Measurements from ENCODE around the gene HELQ.
"Not testable (repeated sequence)": the region's sequence is repeated elsewhere in the genome, so short reads cannot be mapped to it uniquely, and the experiment has no call there.

HELQ gene, protein sequence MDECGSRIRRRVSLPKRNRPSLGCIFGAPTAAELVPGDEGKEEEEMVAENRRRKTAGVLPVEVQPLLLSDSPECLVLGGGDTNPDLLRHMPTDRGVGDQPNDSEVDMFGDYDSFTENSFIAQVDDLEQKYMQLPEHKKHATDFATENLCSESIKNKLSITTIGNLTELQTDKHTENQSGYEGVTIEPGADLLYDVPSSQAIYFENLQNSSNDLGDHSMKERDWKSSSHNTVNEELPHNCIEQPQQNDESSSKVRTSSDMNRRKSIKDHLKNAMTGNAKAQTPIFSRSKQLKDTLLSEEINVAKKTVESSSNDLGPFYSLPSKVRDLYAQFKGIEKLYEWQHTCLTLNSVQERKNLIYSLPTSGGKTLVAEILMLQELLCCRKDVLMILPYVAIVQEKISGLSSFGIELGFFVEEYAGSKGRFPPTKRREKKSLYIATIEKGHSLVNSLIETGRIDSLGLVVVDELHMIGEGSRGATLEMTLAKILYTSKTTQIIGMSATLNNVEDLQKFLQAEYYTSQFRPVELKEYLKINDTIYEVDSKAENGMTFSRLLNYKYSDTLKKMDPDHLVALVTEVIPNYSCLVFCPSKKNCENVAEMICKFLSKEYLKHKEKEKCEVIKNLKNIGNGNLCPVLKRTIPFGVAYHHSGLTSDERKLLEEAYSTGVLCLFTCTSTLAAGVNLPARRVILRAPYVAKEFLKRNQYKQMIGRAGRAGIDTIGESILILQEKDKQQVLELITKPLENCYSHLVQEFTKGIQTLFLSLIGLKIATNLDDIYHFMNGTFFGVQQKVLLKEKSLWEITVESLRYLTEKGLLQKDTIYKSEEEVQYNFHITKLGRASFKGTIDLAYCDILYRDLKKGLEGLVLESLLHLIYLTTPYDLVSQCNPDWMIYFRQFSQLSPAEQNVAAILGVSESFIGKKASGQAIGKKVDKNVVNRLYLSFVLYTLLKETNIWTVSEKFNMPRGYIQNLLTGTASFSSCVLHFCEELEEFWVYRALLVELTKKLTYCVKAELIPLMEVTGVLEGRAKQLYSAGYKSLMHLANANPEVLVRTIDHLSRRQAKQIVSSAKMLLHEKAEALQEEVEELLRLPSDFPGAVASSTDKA

DNA sequence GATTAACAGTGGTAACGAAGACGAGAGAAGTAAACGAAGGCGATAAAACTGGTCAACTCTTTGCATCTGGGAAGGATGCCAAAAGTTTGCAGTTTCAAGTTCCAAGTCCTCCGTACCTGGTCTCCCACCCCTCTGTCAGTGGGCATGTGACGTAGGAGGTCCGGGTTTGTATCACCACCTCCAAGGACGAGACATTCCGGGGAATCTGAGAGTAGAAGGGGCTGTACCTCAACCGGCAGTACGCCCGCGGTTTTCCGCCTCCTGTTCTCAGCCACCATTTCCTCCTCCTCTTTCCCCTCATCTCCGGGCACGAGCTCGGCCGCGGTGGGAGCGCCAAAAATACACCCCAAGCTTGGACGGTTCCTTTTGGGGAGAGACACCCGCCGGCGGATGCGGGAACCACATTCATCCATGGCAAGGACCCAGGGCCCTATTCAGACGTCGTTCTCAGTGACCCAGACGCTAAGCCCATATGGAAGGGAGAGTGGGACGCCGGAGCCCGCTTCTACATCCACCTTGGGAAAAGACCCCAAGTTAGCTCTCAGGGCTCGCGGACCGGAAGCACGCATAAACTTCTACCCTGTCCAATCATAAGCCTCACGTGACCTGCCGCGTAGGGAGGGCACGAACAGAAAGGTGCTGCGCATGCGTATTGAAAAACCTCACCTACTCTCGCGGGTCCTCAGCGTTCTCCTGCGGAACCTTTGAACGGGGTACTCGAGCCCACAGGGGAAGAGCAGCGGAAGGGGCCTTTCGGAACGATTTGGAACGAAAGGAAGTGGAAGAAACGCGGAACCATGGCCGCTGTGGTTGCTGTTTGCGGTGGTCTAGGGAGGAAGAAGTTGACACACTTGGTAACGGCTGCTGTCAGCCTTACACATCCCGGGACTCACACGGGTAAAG lies at the start of gene HELQ, which contains the start of gene MRPS18C:
HELQ (minus strand) TSS at position 543 of the 903 bp plus-strand sequence; CDS start at position 413, 130 bp downstream.
MRPS18C (plus strand) TSS at position 778 of the 903 bp plus-strand sequence; CDS start at position 798, 20 bp downstream.
- Histone ChIP-seq H3K27ac (peak within 1 kb of the TSS; percentile 93 to 98 (median 95)), H3K27me3 (no peaks in the 10 kb centered on the region), H3K36me3 (peaks cover 48 to 72% (median 63%) of the 10 kb centered on the region in 11 experiments), H4K20me1 (peaks cover 0 to 8% (median 0%) of the 10 kb centered on the region in 11 experiments; a peak in 2 of 22 replicates), H3K9ac (peak within 1 kb of the TSS; percentile 87 to 97 (median 91)), H3K4me1 (peaks cover 26 to 60% (median 30%) of the 10 kb centered on the region in 10 experiments), H3K9me3 (replicated peaks in 1 of 11) (no peaks in the 10 kb centered on the region), H3K4me3 (peak within 1 kb of the TSS; percentile 69 to 88 (median 76)), H3K4me2 (peak within 1 kb of the TSS; percentile 83 to 95 (median 88))
- peak in 3 of 11 experiments; percentile 21 to 61 (median 41); a peak in 4 of 22 replicates for TF ChIP-seq Cebpa-rat (IDR thresholded peaks at IDR 0.05)

GRCh38 chr4:83504996-83505395 lies 49.4 kb upstream of the HELQ start:
- Histone ChIP-seq H3K4me2 (peak overlapping the region in 3 of 11 experiments; percentile 6 to 30 (median 8); a peak in 2 of 22 replicates), H3K27me3 (no peaks in the 10 kb centered on the region), H3K4me1 (peaks cover 0 to 11% (median 5%) of the 10 kb centered on the region in 10 experiments; a peak in 8 of 20 replicates), H3K27ac (no peak overlapping the region), H3K4me3 (no peak overlapping the region), H3K9ac (no peak overlapping the region), H4K20me1 (no peaks in the 10 kb centered on the region), H3K36me3 (no peaks in the 10 kb centered on the region), H3K9me3 (replicated peaks in 1 of 11) (peaks cover 0 to 21% (median 0%) of the 10 kb centered on the region in 11 experiments; a peak in 3 of 22 replicates)
- TF ChIP-seq Cebpa-rat (IDR thresholded peaks at IDR 0.05) = no peak

DNA sequence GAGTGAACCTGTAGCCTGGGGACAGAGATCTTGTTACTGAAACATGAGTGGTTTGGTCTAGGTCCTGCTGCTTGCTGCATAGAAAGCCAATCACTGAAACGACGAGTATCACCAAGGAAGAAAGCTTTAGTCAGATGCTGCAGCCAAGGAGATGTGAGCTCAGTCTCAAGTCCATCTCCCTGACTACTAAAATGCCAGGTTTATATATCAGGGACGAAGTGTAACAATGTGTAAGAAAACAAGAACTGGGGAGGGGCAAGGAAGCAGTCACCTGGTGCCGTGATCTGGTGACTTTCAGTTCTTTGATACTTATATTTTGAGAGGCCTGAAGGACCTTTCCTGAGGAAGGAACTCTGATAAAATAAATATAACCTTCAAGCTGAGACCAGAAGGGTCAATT lies 48.9 kb upstream of the HELQ start:
- Histone ChIP-seq H3K36me3 (no peaks in the 10 kb centered on the region), H3K4me1 (peaks cover 0 to 11% (median 5%) of the 10 kb centered on the region in 10 experiments; a peak in 8 of 20 replicates), H3K27me3 (no peaks in the 10 kb centered on the region), H3K27ac (no peak overlapping the region), H3K4me2 (peak overlapping the region in 3 of 11 experiments; percentile 3 to 8 (median 6); a peak in 1 of 22 replicates), H4K20me1 (no peaks in the 10 kb centered on the region), H3K9ac (no peak overlapping the region), H3K4me3 (no peak overlapping the region), H3K9me3 (replicated peaks in 1 of 11) (peaks cover 0 to 16% (median 0%) of the 10 kb centered on the region in 11 experiments; a peak in 2 of 22 replicates)
- no peak for TF ChIP-seq Cebpa-rat (IDR thresholded peaks at IDR 0.05)

GRCh38 chr4:83503974-83504373 lies 48.4 kb upstream of the HELQ start:
- no peaks in the 10 kb centered on the region for H4K20me1 ChIP-seq
- peaks cover 0 to 11% (median 5%) of the 10 kb centered on the region in 10 experiments; a peak in 8 of 20 replicates for H3K4me1 ChIP-seq
- no peaks in the 10 kb centered on the region for H3K36me3 ChIP-seq
- TF ChIP-seq Cebpa-rat (IDR thresholded peaks at IDR 0.05) = no peak
- H3K9me3 ChIP-seq (replicated peaks in 1 of 11) = peaks cover 0 to 10% (median 0%) of the 10 kb centered on the region in 11 experiments; a peak in 2 of 22 replicates
- no peak overlapping the region for H3K4me3 ChIP-seq
- H3K27ac ChIP-seq = no peak overlapping the region
- H3K27me3 ChIP-seq = no peaks in the 10 kb centered on the region
- H3K9ac ChIP-seq = no peak overlapping the region
- H3K4me2 ChIP-seq = 0 out of 22 replicates have a peak overlapping the region, but pooled peaks of 1 of the 11 experiments have one; percentile 6

GRCh38 chr4:83501671-83502070 lies 46.0 kb upstream of the HELQ start:
- H3K4me2 ChIP-seq; H3K4me3 ChIP-seq; H3K27me3 ChIP-seq; H3K36me3 ChIP-seq; H4K20me1 ChIP-seq; H3K27ac ChIP-seq; H3K9ac ChIP-seq; H3K9me3 ChIP-seq (replicated peaks in 1 of 11): not testable (repeated sequence)
- H3K4me1 ChIP-seq = peaks cover 0 to 11% (median 5%) of the 10 kb centered on the region in 10 experiments; a peak in 8 of 20 replicates

DNA sequence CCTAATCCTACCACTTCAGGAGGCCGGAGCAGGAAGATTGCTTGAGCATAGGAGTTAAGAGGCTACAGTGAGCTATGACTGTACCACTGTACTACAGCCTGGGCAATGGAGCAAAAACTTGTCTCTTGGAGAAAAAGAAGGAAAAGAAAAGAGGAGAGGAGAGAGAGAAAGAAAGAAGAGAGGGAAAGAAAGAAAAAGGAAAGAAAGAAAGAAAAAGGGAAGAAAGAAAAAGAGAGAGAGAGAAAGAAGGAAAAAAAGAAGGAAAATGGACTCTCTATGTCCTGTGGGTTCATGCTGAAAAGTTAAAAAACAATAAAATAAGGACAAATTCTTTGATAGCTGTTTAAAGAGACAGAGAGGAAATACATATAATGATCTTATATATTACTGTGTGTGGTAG lies 42.6 kb upstream of the HELQ start:
- Histone ChIP-seq H3K27me3 (no peaks in the 10 kb centered on the region), H3K9me3 (replicated peaks in 1 of 11) (no peaks in the 10 kb centered on the region), H3K9ac (no peak overlapping the region), H3K36me3 (no peaks in the 10 kb centered on the region), H4K20me1 (no peaks in the 10 kb centered on the region), H3K4me2 (no peak overlapping the region), H3K4me3 (no peak overlapping the region), H3K4me1 (no peaks in the 10 kb centered on the region), H3K27ac (no peak overlapping the region)
- TF ChIP-seq Cebpa-rat (IDR thresholded peaks at IDR 0.05) = no peak

DNA sequence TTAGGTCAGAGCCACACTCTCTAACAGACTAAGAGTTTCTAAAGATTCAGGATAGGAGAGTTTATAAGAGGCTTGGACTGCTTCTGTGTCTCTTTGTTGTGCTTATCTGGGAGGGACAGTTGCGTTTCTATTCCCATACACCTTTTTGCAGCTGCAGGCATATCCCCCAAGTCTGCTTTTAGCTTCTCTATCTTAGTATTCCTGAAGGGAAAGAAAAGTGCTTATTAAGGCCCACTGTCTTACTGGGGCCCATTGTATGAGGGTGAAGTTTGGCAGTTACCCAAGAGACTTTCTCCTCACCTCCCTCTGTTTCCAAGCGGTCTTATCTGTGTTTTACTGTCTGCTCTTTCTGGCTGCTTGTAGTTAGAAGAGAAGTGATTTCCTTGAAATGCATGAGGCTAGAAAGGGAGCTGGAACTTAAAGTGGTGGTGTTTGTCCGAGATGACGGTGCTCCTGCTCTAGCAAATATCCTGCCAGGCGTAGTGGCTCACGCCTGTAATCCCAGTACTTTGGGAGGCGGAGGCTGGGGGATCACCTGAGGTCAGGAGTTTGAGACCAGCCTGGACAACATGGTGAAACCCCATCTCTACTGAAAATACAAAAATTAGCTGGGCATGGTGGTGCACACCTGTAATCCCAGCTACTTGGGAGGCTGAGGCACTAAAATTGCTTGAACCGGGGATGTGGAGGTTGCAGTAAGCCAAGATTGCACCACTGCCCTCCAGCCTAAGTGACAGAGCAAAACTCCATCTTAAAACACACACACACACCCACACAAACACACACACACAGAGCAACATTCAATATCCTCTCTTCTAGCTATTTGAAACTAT lies 40.7 kb upstream of the HELQ start:
- not testable (repeated sequence) for H3K27ac ChIP-seq; H3K9me3 ChIP-seq (replicated peaks in 1 of 11); H3K4me1 ChIP-seq; H3K27me3 ChIP-seq; H3K36me3 ChIP-seq; H3K9ac ChIP-seq; H3K4me2 ChIP-seq; H4K20me1 ChIP-seq; H3K4me3 ChIP-seq

All from BLaER1 treated with 17β-estradiol and CSF1 and Interleukin-3, amounts not matched to agents 10 nM and 100 nM (cell line).